ENCODE results near the gene IL27RA.
A peak's percentile ranks its signal among the peaks of the same experiment; 100 is the strongest.
"Not testable (repeated sequence)": the region's sequence is repeated elsewhere in the genome, so short reads cannot be mapped to it uniquely, and the experiment has no call there.

IL27RA gene

GRCh38 chr19:14000691-14001375 is 30.7 kb upstream of the IL27RA start:
- DNase-seq = no peak

- DNase-seq = no peak
These were observed 28.9 kb upstream of the IL27RA start for GRCh38 chr19:14002571-14003250.

- no peak for DNase-seq
These were observed 28.1 kb upstream of the IL27RA start for GRCh38 chr19:14003251-14004055.

GRCh38 chr19:14004619-14005348 is 26.8 kb upstream of the IL27RA start:
- no peak for DNase-seq

- peak; percentile 81 to 87 (median 84) for DNase-seq
These were observed 26.0 kb upstream of the IL27RA start for GRCh38 chr19:14005349-14006084.

- peak; percentile 99 to 100 (median 100) for DNase-seq
These were observed 25.3 kb upstream of the IL27RA start, which contains the start of gene RFX1 for GRCh38 chr19:14006085-14006765. Gene RFX1 (minus strand): TSS chr19:14006320. CDS start chr19:13993843, 12,477 bp downstream.

GRCh38 chr19:14006766-14007562 is 24.6 kb upstream of the IL27RA start:
- peak in 1 of 4 experiments; percentile 80 for DNase-seq

- DNase-seq = no peak
These were observed 19.1 kb upstream of the IL27RA start for GRCh38 chr19:14012378-14012915.

- no peak for DNase-seq
These were observed 16.0 kb upstream of the IL27RA start for GRCh38 chr19:14015524-14016035.

GRCh38 chr19:14019100-14019499 is 12.5 kb upstream of the IL27RA start:
- DNase-seq = no peak

GRCh38 chr19:14019739-14020138 is 11.8 kb upstream of the IL27RA start:
- DNase-seq = not testable (repeated sequence)

GRCh38 chr19:14021474-14021873 is 10.1 kb upstream of the IL27RA start:
- no peak for DNase-seq

- no peak for DNase-seq
These were observed 9.1 kb upstream of the IL27RA start for GRCh38 chr19:14022469-14022868.

GRCh38 chr19:14023404-14024235 is 7.9 kb upstream of the IL27RA start:
- DNase-seq = no peak

GRCh38 chr19:14026652-14027192 is 4.8 kb upstream of the IL27RA start:
- DNase-seq = not testable (repeated sequence)

- no peak for DNase-seq
These were observed 3.6 kb upstream of the IL27RA start, which contains the start of gene RLN3 for GRCh38 chr19:14027856-14028450. Gene RLN3 (plus strand): TSS chr19:14028148. CDS start chr19:14028205, 57 bp downstream.

GRCh38 chr19:14028901-14029300 is 2.7 kb upstream of the IL27RA start:
- no peak for DNase-seq
